Neural progenitor cell (in vitro differentiated cells): Measurements from ENCODE around the gene IL5RA. TPM values are rescaled to one million over a fixed set of nuclear protein-coding genes. Genes with fewer than 3 reads are reported as not detected.

Experiments
- DNase-seq: peaks from one replicate; pipeline ENCODE4 v3.0.0-alpha.2; 2016; ENCODE audit warnings: low spot score
- H2AFZ ChIP-seq: fragments of 200-600 bp; sonication (generic); replicated peaks from 2 replicates; pipeline ENCODE4 v1.6.1; 2016; ENCODE audit warnings: antibody characterized with exemption
- H3F3A ChIP-seq: fragments of 200-600 bp; sonication (generic); 2 replicates; pipeline ENCODE4 v1.6.1; 2016; ENCODE audit warnings: antibody characterized with exemption, low read depth
- H3K27ac ChIP-seq: fragments of 200-600 bp; sonication (generic); 2 replicates; pipeline ENCODE4 v1.5.1; 2016; ENCODE audit warnings: mild to moderate bottlenecking
- H3K27me3 ChIP-seq: fragments of 200-600 bp; sonication (generic); 2 replicates; pipeline ENCODE4 v1.6.1; 2016; ENCODE audit warnings: mild to moderate bottlenecking, moderate library complexity
- H3K36me3 ChIP-seq: fragments of 200-600 bp; sonication (generic); 2 replicates; pipeline ENCODE4 v1.5.1; 2016
- H3K4me1 ChIP-seq: fragments of 200-600 bp; sonication (generic); 2 replicates; pipeline ENCODE4 v1.6.1; 2016; ENCODE audit warnings: mixed run types
- H3K4me2 ChIP-seq: fragments of 200-600 bp; sonication (generic); 2 replicates; pipeline ENCODE4 v1.6.1; 2016
- H3K4me3 ChIP-seq: fragments of 200-600 bp; sonication (generic); 2 replicates; pipeline ENCODE4 v1.5.1; 2016
- H3K79me2 ChIP-seq: fragments of 200-600 bp; sonication (generic); 2 replicates; pipeline ENCODE4 v1.6.1; 2016; ENCODE audit warnings: low read depth
- H3K9ac ChIP-seq: fragments of 200-600 bp; sonication (generic); 2 replicates; pipeline ENCODE4 v1.6.1; 2016
- H3K9me3 ChIP-seq: fragments of 200-600 bp; sonication (generic); 2 replicates; pipeline ENCODE4 v1.5.1; 2016; ENCODE audit warnings: low read depth
- H4K20me1 ChIP-seq: fragments of 200-600 bp; sonication (generic); 2 replicates; pipeline ENCODE4 v1.6.1; 2016; ENCODE audit warnings: low read depth
- H3K27ac Mint-ChIP-seq: 3 replicates; pipeline ENCODE4 v1.8.0; 2021; ENCODE audit warnings: mixed read lengths
- H3K27me3 Mint-ChIP-seq: 2 replicates; pipeline ENCODE4 v1.8.0; 2022; ENCODE audit warnings: low read depth, mild to moderate bottlenecking, inconsistent platforms, moderate library complexity, mixed read lengths; ENCODE audit not compliant: insufficient read depth
- H3K36me3 Mint-ChIP-seq: 3 replicates; pipeline ENCODE4 v1.8.0; 2021; ENCODE audit warnings: mixed read lengths
- H3K4me1 Mint-ChIP-seq: 3 replicates; pipeline ENCODE4 v1.8.0; 2021; ENCODE audit warnings: mixed read lengths
- H3K4me3 Mint-ChIP-seq: 3 replicates; pipeline ENCODE4 v1.8.0; 2021; ENCODE audit warnings: mild to moderate bottlenecking, moderate library complexity, mixed read lengths
- H3K9me3 Mint-ChIP-seq: 3 replicates; pipeline ENCODE4 v1.8.0; 2020; ENCODE audit warnings: mixed read lengths
- EZH2 ChIP-seq: fragments of 200-600 bp; sonication (generic); IDR thresholded peaks from 2 replicates; pipeline ENCODE4 v1.6.1; 2017; ENCODE audit warnings: antibody characterized with exemption, mild to moderate bottlenecking, moderate library complexity
- EZH2phosphoT487 ChIP-seq: fragments of 200-600 bp; sonication (generic); IDR thresholded peaks from 2 replicates; pipeline ENCODE4 v1.6.1; 2017; ENCODE audit warnings: antibody characterized with exemption
- total RNA-seq: library from RNA; depleted of rRNA; stranded (reverse); fragments of >200 nt; gene quantifications from 2 replicates; pipeline ENCODE4 v1.2.3, GENCODE V29; 2015; ENCODE audit warnings: low replicate concordance
- TF ChIP-seq, protein P1 (sequence below): fragments of 200-600 bp; sonication (generic); IDR thresholded peaks from 2 replicates; pipeline ENCODE4 v1.5.1; 2017; ENCODE audit warnings: antibody characterized with exemption, mild to moderate bottlenecking

Gene IL5RA
- total RNA-seq, 1 donor from 2014 or later: not detected

DNA sequence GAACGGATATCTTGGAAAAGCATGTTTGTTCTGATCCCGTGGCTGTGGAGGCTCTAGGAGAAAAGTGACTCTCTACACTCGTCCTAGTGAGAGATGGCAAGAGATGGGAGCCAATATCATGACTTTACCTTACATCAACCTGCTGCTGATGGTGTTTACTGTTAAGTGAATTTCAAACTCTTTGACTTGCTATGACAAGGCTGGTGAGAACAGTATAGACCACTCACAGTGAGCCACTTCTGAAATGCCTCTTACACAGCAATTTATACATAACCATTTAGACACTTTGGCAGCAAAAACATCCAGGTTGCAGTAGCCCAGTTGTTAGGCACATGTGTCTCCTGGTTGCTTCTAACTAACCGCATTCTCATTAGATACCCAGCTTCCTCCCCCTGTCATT lies 43.3 kb downstream of the IL5RA start:
- no peaks in the 10 kb centered on the region for H3K79me2 ChIP-seq
- no peak overlapping the region for H3K27ac ChIP-seq
- no peak overlapping the region for H3K27ac Mint-ChIP-seq
- H3K4me3 ChIP-seq: no peak overlapping the region
- no peak overlapping the region for H2AFZ ChIP-seq
- no peak overlapping the region for H3K4me2 ChIP-seq
- H3K36me3 ChIP-seq: no peaks in the 10 kb centered on the region
- H3K4me1 Mint-ChIP-seq: no peaks in the 10 kb centered on the region
- H3K9me3 Mint-ChIP-seq: no peaks in the 10 kb centered on the region
- no peaks in the 10 kb centered on the region for H3K9me3 ChIP-seq
- H3K4me3 Mint-ChIP-seq: no peak overlapping the region
- TF ChIP-seq EZH2phosphoT487 (no peak), EZH2 (no peak)
- TF ChIP-seq, protein P1, sequence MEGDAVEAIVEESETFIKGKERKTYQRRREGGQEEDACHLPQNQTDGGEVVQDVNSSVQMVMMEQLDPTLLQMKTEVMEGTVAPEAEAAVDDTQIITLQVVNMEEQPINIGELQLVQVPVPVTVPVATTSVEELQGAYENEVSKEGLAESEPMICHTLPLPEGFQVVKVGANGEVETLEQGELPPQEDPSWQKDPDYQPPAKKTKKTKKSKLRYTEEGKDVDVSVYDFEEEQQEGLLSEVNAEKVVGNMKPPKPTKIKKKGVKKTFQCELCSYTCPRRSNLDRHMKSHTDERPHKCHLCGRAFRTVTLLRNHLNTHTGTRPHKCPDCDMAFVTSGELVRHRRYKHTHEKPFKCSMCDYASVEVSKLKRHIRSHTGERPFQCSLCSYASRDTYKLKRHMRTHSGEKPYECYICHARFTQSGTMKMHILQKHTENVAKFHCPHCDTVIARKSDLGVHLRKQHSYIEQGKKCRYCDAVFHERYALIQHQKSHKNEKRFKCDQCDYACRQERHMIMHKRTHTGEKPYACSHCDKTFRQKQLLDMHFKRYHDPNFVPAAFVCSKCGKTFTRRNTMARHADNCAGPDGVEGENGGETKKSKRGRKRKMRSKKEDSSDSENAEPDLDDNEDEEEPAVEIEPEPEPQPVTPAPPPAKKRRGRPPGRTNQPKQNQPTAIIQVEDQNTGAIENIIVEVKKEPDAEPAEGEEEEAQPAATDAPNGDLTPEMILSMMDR: no peak
- peaks cover 2% of the 10 kb centered on the region for H3K27me3 Mint-ChIP-seq
- H4K20me1 ChIP-seq: no peaks in the 10 kb centered on the region
- no peaks in the 10 kb centered on the region for H3F3A ChIP-seq
- H3K27me3 ChIP-seq: no peaks in the 10 kb centered on the region
- DNase-seq: no peak
- no peak overlapping the region for H3K9ac ChIP-seq
- no peaks in the 10 kb centered on the region for H3K4me1 ChIP-seq
- no peaks in the 10 kb centered on the region for H3K36me3 Mint-ChIP-seq

DNA sequence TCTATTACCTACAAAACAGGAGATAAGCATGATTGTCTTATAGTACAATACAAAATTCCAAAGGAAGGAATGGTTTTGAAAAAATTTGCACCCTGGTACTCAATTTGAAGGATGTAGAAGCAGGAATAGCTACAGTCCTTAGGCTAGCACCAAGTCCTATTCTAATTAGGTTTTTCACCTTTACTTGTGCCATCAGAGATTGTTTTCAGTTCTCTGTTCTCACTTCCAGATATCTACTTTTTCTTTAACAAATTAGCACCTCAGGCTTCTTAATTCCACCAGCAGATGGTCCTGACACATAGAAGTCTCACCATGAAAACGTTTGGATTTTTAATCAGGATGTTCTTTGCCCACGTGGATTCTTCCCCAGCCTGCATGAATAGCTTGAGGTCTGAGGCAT lies 43.8 kb downstream of the IL5RA start:
- H3K4me2 ChIP-seq: no peak overlapping the region
- TF ChIP-seq EZH2phosphoT487 (no peak), EZH2 (no peak)
- TF ChIP-seq, protein P1: no peak
- no peaks in the 10 kb centered on the region for H3K36me3 Mint-ChIP-seq
- no peak overlapping the region for H3K27ac ChIP-seq
- no peaks in the 10 kb centered on the region for H3K9me3 Mint-ChIP-seq
- no peak overlapping the region for H3K4me3 Mint-ChIP-seq
- no peaks in the 10 kb centered on the region for H3F3A ChIP-seq
- no peaks in the 10 kb centered on the region for H3K79me2 ChIP-seq
- H3K9me3 ChIP-seq: no peaks in the 10 kb centered on the region
- H3K4me3 ChIP-seq: no peak overlapping the region
- H3K27me3 ChIP-seq: no peaks in the 10 kb centered on the region
- H3K4me1 ChIP-seq: peaks cover 2% of the 10 kb centered on the region
- no peaks in the 10 kb centered on the region for H3K4me1 Mint-ChIP-seq
- H3K36me3 ChIP-seq: no peaks in the 10 kb centered on the region
- H3K9ac ChIP-seq: no peak overlapping the region
- no peak overlapping the region for H2AFZ ChIP-seq
- peaks cover 2% of the 10 kb centered on the region for H3K27me3 Mint-ChIP-seq
- no peaks in the 10 kb centered on the region for H4K20me1 ChIP-seq
- DNase-seq: no peak
- H3K27ac Mint-ChIP-seq: no peak overlapping the region

DNA sequence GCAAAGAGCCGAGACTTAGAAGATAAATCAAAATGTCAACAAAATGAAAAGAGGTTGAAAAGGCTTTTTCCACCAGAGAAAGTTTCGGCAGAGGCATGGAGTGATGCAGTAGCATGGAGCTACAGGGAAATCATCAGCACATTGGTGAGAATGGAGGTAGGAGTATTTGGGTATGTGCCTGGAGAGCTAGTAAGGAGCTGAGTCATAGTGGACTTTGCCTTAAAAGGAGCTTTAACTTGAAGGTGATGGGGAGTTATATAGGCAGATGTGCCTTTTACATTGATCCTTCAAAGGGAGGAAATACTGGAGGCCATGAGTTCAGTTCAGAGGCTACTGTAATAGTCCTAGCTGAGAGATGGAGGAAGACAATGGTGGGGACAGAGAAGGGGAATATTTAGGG lies 44.3 kb downstream of the IL5RA start:
- no peak for TF ChIP-seq EZH2phosphoT487
- TF ChIP-seq EZH2: no peak
- TF ChIP-seq, protein P1: no peak
- Mint-ChIP-seq H3K27ac (no peak overlapping the region), H3K4me1 (peaks cover 4% of the 10 kb centered on the region), H3K4me3 (no peak overlapping the region), H3K27me3 (peaks cover 2% of the 10 kb centered on the region), H3K9me3 (no peaks in the 10 kb centered on the region), H3K36me3 (no peaks in the 10 kb centered on the region)
- no peak overlapping the region for H2AFZ ChIP-seq
- no peaks in the 10 kb centered on the region for H3K79me2 ChIP-seq
- H3K4me1 ChIP-seq: peaks cover 7% of the 10 kb centered on the region
- no peaks in the 10 kb centered on the region for H4K20me1 ChIP-seq
- no peaks in the 10 kb centered on the region for H3K9me3 ChIP-seq
- H3F3A ChIP-seq: no peaks in the 10 kb centered on the region
- H3K36me3 ChIP-seq: no peaks in the 10 kb centered on the region
- no peaks in the 10 kb centered on the region for H3K27me3 ChIP-seq
- H3K4me2 ChIP-seq: no peak overlapping the region
- no peak overlapping the region for H3K27ac ChIP-seq
- no peak overlapping the region for H3K4me3 ChIP-seq
- H3K9ac ChIP-seq: no peak overlapping the region
- DNase-seq: no peak

DNA sequence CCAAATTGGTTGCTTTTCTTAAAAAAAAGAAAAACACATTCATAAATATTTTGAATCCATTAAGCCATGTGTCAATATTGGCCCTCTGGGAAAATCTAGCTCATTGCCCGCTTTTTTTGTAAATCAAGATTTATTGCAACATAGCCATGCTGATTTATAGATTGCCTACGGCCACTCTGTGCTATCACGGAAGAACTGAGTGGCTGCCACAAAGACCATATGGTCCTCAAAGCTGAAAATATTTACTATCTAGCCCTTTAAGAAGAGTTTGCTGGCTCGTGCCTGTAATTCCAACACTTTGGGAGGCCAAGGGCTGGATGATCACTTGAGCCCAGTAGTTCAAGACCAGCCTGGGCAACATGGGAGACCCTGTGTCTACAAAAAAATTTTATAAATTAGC lies 45.9 kb downstream of the IL5RA start:
- Histone ChIP-seq H3K27ac (no peak overlapping the region), H4K20me1 (no peaks in the 10 kb centered on the region), H3K9ac (no peak overlapping the region), H3K79me2 (no peaks in the 10 kb centered on the region), H3K4me3 (no peak overlapping the region), H3F3A (no peaks in the 10 kb centered on the region), H3K4me2 (no peak overlapping the region), H3K9me3 (no peaks in the 10 kb centered on the region), H3K4me1 (peaks cover 16% of the 10 kb centered on the region), H3K27me3 (no peaks in the 10 kb centered on the region), H3K36me3 (no peaks in the 10 kb centered on the region), H2AFZ (no peak overlapping the region)
- TF ChIP-seq EZH2 (no peak), EZH2phosphoT487 (no peak)
- TF ChIP-seq, protein P1: no peak
- H3K36me3 Mint-ChIP-seq: no peaks in the 10 kb centered on the region
- DNase-seq: no peak
- no peak overlapping the region for H3K4me3 Mint-ChIP-seq
- H3K27me3 Mint-ChIP-seq: no peaks in the 10 kb centered on the region
- H3K4me1 Mint-ChIP-seq: peaks cover 9% of the 10 kb centered on the region
- no peak overlapping the region for H3K27ac Mint-ChIP-seq
- H3K9me3 Mint-ChIP-seq: no peaks in the 10 kb centered on the region
